WERI-Rb-1 (cell line): ENCODE results near the gene CAPRIN2.
A peak's percentile ranks its signal among the peaks of the same experiment; 100 is the strongest.

ENCODE experiments used
- DNase-seq: peaks from one replicate; pipeline ENCODE4 v3.0.0-alpha.2; 2020
- H3K27ac ChIP-seq: fragments of 250-450 bp; sonication (Bioruptor Pico); 2 replicates; pipeline ENCODE4 v1.5.1; 2020; ENCODE audit warnings: mild to moderate bottlenecking, moderate library complexity
- H3K27me3 ChIP-seq: fragments of 250-450 bp; sonication (Bioruptor Pico); 2 replicates; pipeline ENCODE4 v1.5.1; 2021; ENCODE audit warnings: mild to moderate bottlenecking, low read depth, moderate library complexity; ENCODE audit not compliant: insufficient read depth, severe bottlenecking
- H3K36me3 ChIP-seq: fragments of 250-450 bp; sonication (Bioruptor Pico); 2 replicates; pipeline ENCODE4 v1.5.1; 2020; ENCODE audit warnings: mild to moderate bottlenecking, moderate library complexity
- H3K4me3 ChIP-seq: 2 replicates; pipeline ENCODE4 v1.5.1; 2011; ENCODE audit warnings: low read depth, mild to moderate bottlenecking, control low read depth, low read length
- H3K9me3 ChIP-seq: fragments of 250-450 bp; sonication (Bioruptor Pico); 2 replicates; pipeline ENCODE4 v1.5.1; 2021; ENCODE audit warnings: mild to moderate bottlenecking, moderate library complexity; ENCODE audit not compliant: severe bottlenecking
- TF ChIP-seq, protein P1 (sequence below): IDR thresholded peaks from 2 replicates; pipeline ENCODE4 v1.5.1; 2011; ENCODE audit warnings: low read depth, mild to moderate bottlenecking, control low read depth, inconsistent platforms, low read length

Gene CAPRIN2

GRCh38 chr12:30692470-30692869 is 62.3 kb downstream of the CAPRIN2 start:
- Histone ChIP-seq H3K27ac (no peak overlapping the region), H3K4me3 (no peak overlapping the region), H3K36me3 (peaks cover 7% of the 10 kb centered on the region), H3K9me3 (no peaks in the 10 kb centered on the region), H3K27me3 (no peaks in the 10 kb centered on the region)
- no peak for DNase-seq
- TF ChIP-seq, protein P1, sequence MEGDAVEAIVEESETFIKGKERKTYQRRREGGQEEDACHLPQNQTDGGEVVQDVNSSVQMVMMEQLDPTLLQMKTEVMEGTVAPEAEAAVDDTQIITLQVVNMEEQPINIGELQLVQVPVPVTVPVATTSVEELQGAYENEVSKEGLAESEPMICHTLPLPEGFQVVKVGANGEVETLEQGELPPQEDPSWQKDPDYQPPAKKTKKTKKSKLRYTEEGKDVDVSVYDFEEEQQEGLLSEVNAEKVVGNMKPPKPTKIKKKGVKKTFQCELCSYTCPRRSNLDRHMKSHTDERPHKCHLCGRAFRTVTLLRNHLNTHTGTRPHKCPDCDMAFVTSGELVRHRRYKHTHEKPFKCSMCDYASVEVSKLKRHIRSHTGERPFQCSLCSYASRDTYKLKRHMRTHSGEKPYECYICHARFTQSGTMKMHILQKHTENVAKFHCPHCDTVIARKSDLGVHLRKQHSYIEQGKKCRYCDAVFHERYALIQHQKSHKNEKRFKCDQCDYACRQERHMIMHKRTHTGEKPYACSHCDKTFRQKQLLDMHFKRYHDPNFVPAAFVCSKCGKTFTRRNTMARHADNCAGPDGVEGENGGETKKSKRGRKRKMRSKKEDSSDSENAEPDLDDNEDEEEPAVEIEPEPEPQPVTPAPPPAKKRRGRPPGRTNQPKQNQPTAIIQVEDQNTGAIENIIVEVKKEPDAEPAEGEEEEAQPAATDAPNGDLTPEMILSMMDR, result no peak

GRCh38 chr12:30691122-30691879 is 63.5 kb downstream of the CAPRIN2 start:
- DNase-seq, result no peak
- TF ChIP-seq, protein P1, result 0 out of 2 replicates have a peak, but pooled peaks have one; percentile 0
- Histone ChIP-seq H3K4me3 (no peak overlapping the region), H3K36me3 (peaks cover 7% of the 10 kb centered on the region), H3K27ac (no peak overlapping the region), H3K27me3 (no peaks in the 10 kb centered on the region), H3K9me3 (no peaks in the 10 kb centered on the region)

DNA sequence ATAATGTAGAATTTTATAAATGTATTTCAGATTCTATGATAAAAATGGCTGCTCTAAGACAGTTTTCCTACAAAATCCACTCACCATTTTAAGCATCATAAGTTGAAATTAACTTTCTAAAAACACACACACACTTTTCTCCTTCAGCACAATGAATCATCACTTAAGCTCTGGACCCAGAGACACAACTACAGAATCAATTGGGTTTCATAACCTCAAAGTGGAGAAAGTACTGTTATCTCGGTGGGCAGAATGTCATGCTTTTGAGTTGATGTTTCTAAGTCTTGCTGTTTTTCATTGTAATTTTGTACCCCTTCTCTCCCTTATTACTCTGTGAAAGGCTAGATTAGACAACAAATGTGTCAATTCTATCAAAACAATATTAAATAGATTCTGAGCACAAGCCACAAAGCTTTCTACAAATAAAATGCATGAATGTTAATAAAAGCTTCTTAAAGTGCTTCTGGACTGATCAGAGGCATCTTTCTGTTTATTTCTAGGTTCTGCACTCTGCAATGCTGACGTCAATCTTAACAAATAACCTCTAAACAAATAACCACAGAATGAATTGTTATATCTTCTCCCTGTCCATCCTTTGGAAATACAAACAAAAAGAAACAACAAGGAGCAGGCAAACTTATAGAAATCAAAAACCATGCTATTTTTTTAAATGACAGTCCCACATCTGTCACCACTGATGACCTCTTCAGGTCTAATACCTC is 67.3 kb downstream of the CAPRIN2 start:
- no peak for DNase-seq

GRCh38 chr12:30679241-30679640 is 75.5 kb downstream of the CAPRIN2 start:
- Histone ChIP-seq H3K36me3 (peaks cover 18% of the 10 kb centered on the region), H3K4me3 (no peak overlapping the region), H3K9me3 (no peaks in the 10 kb centered on the region), H3K27ac (no peak overlapping the region), H3K27me3 (no peaks in the 10 kb centered on the region)
- TF ChIP-seq, protein P1, result no peak
- no peak for DNase-seq

More for the DNA sequence above, 67.3 kb downstream of the CAPRIN2 start:
- Histone ChIP-seq H3K27me3 (no peaks in the 10 kb centered on the region), H3K27ac (no peak overlapping the region), H3K4me3 (no peak overlapping the region), H3K36me3 (peaks cover 7% of the 10 kb centered on the region), H3K9me3 (no peaks in the 10 kb centered on the region)
- TF ChIP-seq, protein P1, result no peak

DNA sequence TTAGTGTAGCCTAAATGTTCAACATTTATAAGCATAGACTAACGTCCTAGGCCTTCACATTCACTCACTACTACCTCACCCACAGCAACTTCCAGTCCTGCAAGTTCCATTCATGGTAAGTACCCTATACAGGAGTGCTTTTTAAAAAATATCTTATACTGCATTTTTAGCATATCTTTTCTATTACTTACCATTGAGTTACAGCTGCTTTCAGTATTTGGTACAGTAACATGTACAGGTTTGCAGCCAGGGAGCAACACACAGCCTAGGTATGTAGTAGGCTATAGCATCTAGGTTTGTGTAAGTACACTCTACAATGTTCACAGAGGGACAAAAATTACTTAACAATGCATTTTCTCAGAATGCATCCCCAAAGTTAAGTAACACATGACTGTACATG is 76.5 kb downstream of the CAPRIN2 start:
- Histone ChIP-seq H3K4me3 (no peak overlapping the region), H3K36me3 (peaks cover 18% of the 10 kb centered on the region), H3K27me3 (no peaks in the 10 kb centered on the region), H3K27ac (no peak overlapping the region), H3K9me3 (no peaks in the 10 kb centered on the region)
- TF ChIP-seq, protein P1, result no peak
- DNase-seq, result no peak
